HUES64 (cell line): Measurements from ENCODE around the gene TRPC4. TPM values are rescaled to one million over a fixed set of nuclear protein-coding genes. Genes with fewer than 3 reads are reported as not detected.

Source experiments
- H3K27ac ChIP-seq: 2 replicates; pipeline ENCODE4 v1.7.0; 2013; ENCODE audit warnings: low read depth, low read length, inconsistent platforms
- H3K27me3 ChIP-seq: 2 replicates; pipeline ENCODE4 v1.6.1; 2013; ENCODE audit warnings: mild to moderate bottlenecking, low read length; ENCODE audit not compliant: insufficient read depth
- H3K36me3 ChIP-seq: 2 replicates; pipeline ENCODE4 v1.6.1; 2013; ENCODE audit warnings: mild to moderate bottlenecking, low read length; ENCODE audit not compliant: insufficient read depth
- H3K4me1 ChIP-seq: 2 replicates; pipeline ENCODE4 v1.6.1; 2013; ENCODE audit warnings: mild to moderate bottlenecking, low read length, moderate library complexity; ENCODE audit not compliant: insufficient read depth
- H3K4me3 ChIP-seq: 2 replicates; pipeline ENCODE4 v1.5.1; 2013; ENCODE audit warnings: mild to moderate bottlenecking, low read length, moderate library complexity
- H3K9ac ChIP-seq: 2 replicates; pipeline ENCODE4 v1.6.1; 2013; ENCODE audit warnings: mild to moderate bottlenecking, low read depth, low read length
- H3K9me3 ChIP-seq: 2 replicates; pipeline ENCODE4 v1.6.1; 2013; ENCODE audit warnings: low read depth, low read length; ENCODE audit not compliant: insufficient read depth
- WGBS: fragments of 150-250, 120-280 bp; methylation state at CpG from one replicate; pipeline ENCODE4 v1.1.7; 2013; ENCODE audit warnings: missing lambda C conversion rate; 5-methylcytosine and 5-hydroxymethylcytosine counted together
- polyA plus RNA-seq, 2 experiments: library from polyadenylated mRNA; stranded (reverse); fragments of 50-300 nt; gene quantifications; one replicate each; pipeline ENCODE4 v1.2.3, GENCODE V29; 2013

The TRPC4 gene
- 6.4 TPM for polyA plus RNA-seq (2013, experiment 1 of 2)
- polyA plus RNA-seq (2013, experiment 2 of 2): 8.6 TPM

DNA sequence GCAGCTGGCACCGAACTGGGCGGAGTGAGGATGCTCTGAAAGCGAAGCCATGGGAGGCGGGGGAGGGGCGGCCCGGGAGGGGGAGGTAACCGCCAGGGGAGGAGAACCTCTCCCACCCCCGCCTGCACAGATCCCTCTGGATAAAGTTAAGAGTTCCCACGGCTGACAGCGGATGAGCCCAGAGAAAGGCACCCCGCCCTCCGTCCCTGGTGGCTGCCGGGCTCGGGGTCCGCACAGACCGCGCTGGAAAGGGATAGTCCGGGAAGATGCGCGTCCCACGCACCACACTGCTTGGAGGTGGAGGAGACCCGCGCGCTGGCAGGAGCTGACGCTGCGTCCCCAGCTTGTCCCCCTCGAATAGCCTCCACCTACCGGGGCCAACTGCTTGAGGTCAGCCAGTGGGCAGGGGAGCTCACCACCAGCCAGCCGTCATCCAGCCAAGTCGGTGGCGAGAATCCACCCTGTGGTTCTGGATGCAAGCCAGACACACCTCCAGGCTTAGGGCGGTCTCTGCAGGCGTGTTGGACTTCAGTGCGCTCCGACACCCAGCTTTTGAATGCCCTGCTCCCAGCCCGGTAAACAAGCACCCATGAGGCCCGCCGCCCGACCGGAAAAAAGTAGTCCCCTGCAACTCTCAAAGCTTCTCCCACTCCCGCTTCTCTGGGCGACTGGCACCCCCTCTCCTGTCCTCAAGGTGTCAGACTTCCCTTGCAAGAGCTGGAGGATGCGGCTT is at the start of gene TRPC4:
Gene TRPC4 (minus strand): TSS at position 17 of the 733 bp plus-strand sequence. CDS start 86,439 bp downstream, outside the sequence.
- H3K36me3 ChIP-seq: no peaks in the 10 kb centered on the region
- H3K4me3 ChIP-seq: peak within 1 kb of the TSS; percentile 86
- no peak within 1 kb of the TSS; the same call in 1 of the 2 replicates for H3K27ac ChIP-seq
- H3K9me3 ChIP-seq: no peaks in the 10 kb centered on the region
- H3K27me3 ChIP-seq: peaks cover 23% of the 10 kb centered on the region
- 2% methylated on average over 41 of the region's 43 CpGs for WGBS
- peaks cover 8% of the 10 kb centered on the region; the same call in 1 of the 2 replicates for H3K4me1 ChIP-seq
- H3K9ac ChIP-seq: peak within 1 kb of the TSS; percentile 79

DNA sequence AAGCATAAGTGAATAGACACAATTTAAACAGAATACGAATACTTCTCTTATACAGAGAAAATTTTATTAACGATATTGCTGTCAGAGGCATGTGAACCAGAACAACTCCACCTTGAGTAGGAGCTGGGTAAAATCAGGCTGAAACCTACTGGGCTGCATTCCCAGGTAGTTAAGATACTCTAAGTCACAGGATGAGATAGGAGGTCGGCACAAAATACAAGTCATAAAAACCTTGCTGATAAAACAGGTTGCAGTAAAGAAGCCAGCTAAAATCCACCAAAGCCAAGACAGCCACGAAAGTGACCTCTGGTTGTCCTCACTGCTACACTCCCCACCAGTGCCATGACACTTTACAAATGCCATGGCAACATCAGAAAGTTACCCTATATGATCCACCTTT is 49.2 kb upstream of the TRPC4 start:
- Histone ChIP-seq H3K9ac (no peak overlapping the region), H3K4me3 (0 out of 2 replicates have a peak overlapping the region, but pooled peaks have one; percentile 7), H3K36me3 (no peaks in the 10 kb centered on the region), H3K9me3 (peaks cover 20% of the 10 kb centered on the region), H3K4me1 (peaks cover 20% of the 10 kb centered on the region), H3K27ac (peak overlapping the region; percentile 27; the same call in 1 of the 2 replicates), H3K27me3 (no peaks in the 10 kb centered on the region)
- WGBS: 66% methylated on average over 3 of the region's 4 CpGs

DNA sequence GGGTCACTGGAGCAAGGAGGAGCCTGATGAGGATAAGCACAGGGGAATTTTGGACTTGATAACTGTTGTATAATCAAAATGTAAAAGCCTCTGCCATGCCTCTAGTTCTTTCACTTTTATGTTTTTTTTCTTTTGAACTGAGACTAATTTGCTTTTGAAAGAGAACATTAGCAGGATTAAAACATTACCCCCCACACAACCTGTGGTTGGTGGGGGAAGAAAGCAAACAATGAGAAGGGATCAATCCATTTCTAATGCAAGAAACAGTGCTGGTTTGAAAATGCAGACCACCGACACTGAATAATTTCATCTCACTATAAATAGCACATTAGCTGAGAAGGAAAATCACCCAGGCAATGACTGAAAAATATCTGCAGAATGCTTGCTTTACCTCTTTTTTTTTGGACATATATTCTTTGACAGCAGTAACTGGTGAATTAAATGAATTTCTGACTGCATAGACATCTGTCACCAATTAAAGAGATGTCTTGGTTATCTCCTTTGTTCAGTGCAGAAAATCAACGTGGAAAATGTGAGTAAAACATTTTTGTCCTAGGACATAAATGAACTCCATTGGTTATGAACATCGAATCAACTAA is 48.6 kb upstream of the TRPC4 start:
- 0 out of 2 replicates have a peak overlapping the region, but pooled peaks have one; percentile 7 for H3K4me3 ChIP-seq

DNA sequence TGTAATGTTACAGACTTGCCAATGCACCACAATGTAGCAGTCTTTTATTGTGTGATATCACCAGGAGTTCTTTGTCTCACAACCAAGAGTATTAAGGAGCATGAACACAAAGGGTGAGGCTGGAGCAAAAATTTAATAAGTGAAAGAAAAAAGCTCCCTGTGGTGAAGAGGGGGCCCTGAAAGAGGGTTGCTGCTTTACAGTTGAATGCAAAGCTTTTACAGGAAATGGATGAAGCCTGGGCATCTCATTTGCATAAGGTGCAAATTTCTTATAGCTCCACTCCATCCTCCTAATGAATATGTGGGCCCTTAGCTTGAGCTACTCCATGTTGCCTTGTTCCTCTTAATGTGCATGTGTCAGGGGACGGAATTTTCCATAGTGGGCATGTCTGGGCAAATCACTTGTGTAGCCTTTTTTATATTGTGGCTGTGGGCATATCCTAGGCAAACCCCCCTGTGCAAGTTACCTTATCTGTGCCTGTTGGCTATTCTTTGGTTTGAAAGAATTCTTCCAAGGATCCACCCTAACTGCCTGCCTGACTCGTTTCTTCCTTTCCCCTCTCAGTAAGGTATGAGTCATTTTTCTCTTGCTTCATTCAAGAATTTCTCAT is 45.3 kb upstream of the TRPC4 start:
- H3K9me3 ChIP-seq: peaks cover 20% of the 10 kb centered on the region
- peaks cover 20% of the 10 kb centered on the region for H3K4me1 ChIP-seq
- 76% methylated on average over 2 of the region's 2 CpGs for WGBS
- H3K36me3 ChIP-seq: no peaks in the 10 kb centered on the region
- H3K9ac ChIP-seq: no peak overlapping the region
- H3K27me3 ChIP-seq: no peaks in the 10 kb centered on the region
- peak overlapping the region; percentile 69; the same call in 1 of the 2 replicates for H3K27ac ChIP-seq
- H3K4me3 ChIP-seq: 0 out of 2 replicates have a peak overlapping the region, but pooled peaks have one; percentile 8

More for the DNA sequence above, 48.6 kb upstream of the TRPC4 start:
- Histone ChIP-seq H3K9ac (no peak overlapping the region), H3K36me3 (no peaks in the 10 kb centered on the region), H3K9me3 (peaks cover 20% of the 10 kb centered on the region), H3K27me3 (no peaks in the 10 kb centered on the region), H3K27ac (peak overlapping the region; percentile 27; the same call in 1 of the 2 replicates), H3K4me1 (peaks cover 20% of the 10 kb centered on the region)
- 56% methylated on average over 3 of the region's 3 CpGs for WGBS

DNA sequence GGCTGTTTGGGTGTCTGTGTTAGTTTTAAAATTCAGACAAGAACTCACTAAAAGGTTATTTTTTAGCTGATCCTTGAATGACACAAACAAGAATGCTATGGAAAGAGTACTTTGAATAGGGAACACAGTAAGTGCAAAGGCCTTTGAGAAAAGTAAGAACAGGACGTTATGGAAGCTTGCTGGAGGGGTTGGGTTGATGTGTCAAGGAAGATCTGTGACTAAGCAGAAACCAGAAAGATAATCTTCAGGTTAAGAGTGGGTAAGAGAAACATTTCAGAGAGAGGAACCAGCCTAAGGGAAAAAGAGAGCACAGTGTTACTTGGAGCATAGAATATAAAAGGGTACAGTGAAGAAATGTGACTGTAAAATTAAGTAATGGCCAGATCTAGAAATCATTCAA is 41.2 kb upstream of the TRPC4 start:
- Histone ChIP-seq H3K4me3 (no peak overlapping the region), H3K36me3 (no peaks in the 10 kb centered on the region), H3K9ac (no peak overlapping the region), H3K4me1 (no peaks in the 10 kb centered on the region), H3K9me3 (peaks cover 18% of the 10 kb centered on the region), H3K27ac (no peak overlapping the region), H3K27me3 (no peaks in the 10 kb centered on the region)
- WGBS: 80% methylated on average over 1 of the region's 1 CpG

DNA sequence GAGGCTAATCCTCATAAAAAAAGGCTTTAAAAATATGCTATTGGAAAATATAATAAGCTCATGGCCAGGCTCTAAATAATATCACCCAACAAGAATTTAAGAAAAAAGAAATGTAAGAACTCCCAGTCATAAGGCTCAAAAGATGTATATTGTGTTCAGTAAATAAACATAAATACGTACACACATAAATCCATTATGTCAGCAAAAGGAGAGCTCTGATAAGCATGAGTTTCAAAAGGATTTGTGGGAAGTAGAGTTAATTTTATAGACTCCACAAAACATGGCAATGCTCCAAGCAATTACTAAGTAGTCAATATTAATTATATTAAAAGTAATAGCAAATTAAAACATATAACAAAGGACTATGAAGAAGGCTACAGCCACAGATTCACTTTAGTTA is 37.3 kb upstream of the TRPC4 start:
- H3K9ac ChIP-seq: no peak overlapping the region
- H3K9me3 ChIP-seq: no peaks in the 10 kb centered on the region
- H3K36me3 ChIP-seq: no peaks in the 10 kb centered on the region
- WGBS: no CpG with 5 or more reads among the region's 1 CpG
- no peaks in the 10 kb centered on the region for H3K27me3 ChIP-seq
- no peak overlapping the region for H3K27ac ChIP-seq
- H3K4me3 ChIP-seq: no peak overlapping the region
- no peaks in the 10 kb centered on the region for H3K4me1 ChIP-seq

DNA sequence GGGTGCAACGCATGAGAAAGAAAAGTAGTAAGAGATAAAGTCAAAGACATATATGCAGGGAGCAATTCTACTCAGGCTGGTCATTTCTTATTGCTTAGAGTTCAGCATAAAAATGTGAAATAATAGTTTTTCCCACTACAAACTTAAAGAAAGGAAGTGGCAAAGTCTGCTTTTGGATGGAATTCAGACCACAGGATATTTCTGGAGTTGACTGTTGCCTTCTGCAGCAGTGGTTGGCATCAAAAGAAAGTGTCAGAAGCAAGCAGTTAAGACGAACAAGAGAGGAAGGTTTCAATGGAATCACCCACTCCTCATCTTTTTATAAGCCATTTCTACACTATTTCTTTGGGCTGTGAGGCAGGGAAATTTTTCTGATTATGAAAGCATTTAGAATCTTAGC is 36.2 kb upstream of the TRPC4 start:
- no peak overlapping the region for H3K4me3 ChIP-seq
- H3K27me3 ChIP-seq: no peaks in the 10 kb centered on the region
- no peaks in the 10 kb centered on the region for H3K4me1 ChIP-seq
- no peaks in the 10 kb centered on the region for H3K36me3 ChIP-seq
- H3K27ac ChIP-seq: no peak overlapping the region
- 100% methylated on average over 2 of the region's 2 CpGs for WGBS
- no peaks in the 10 kb centered on the region for H3K9me3 ChIP-seq
- no peak overlapping the region for H3K9ac ChIP-seq

DNA sequence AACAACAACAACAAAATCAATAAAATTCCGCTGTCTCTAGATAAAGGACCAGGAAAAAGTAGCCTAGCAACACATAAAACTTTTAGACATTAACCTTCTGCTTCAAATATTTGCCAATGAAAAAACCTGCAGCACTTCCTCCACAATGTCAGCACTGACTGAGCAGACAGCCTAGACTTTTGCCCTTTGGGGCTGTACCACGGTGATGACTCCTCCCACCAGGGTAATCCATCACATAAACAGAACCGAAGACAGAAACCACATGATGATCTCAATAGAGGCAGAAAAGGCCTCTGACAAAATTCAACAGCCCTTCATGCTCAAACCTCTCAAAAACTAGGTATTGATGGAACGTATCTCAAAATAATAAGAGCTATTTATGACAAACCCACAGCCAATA is 30.2 kb upstream of the TRPC4 start:
- 94% methylated on average over 4 of the region's 4 CpGs for WGBS

DNA sequence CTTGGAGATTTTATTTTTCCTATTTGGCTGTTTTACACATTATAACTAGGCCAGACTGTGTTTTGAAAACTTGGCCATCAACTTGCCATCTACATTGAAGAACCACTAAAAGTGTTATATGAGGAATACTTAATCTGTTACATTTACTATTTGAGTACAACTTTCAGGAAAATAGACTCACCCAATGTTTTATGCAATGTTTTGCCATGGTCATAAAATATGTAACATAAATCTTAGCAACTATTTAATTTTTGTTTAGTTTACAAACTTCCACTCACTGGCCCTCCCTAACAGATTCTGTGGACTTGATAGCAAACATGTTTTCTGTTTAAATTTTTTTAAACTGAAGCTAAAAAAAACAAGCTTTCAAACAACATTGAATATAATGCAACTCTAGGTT is 23.7 kb upstream of the TRPC4 start:
- no peaks in the 10 kb centered on the region for H3K27me3 ChIP-seq
- no peaks in the 10 kb centered on the region for H3K36me3 ChIP-seq
- no peaks in the 10 kb centered on the region for H3K4me1 ChIP-seq
- H3K9ac ChIP-seq: no peak overlapping the region
- no peak overlapping the region for H3K27ac ChIP-seq
- H3K9me3 ChIP-seq: no peaks in the 10 kb centered on the region
- no peak overlapping the region for H3K4me3 ChIP-seq

More for the DNA sequence above, 30.2 kb upstream of the TRPC4 start:
- H3K4me3 ChIP-seq: no peak overlapping the region
- H3K36me3 ChIP-seq: no peaks in the 10 kb centered on the region
- H3K9ac ChIP-seq: no peak overlapping the region
- H3K9me3 ChIP-seq: no peaks in the 10 kb centered on the region
- no peak overlapping the region for H3K27ac ChIP-seq
- no peaks in the 10 kb centered on the region for H3K27me3 ChIP-seq
- no peaks in the 10 kb centered on the region for H3K4me1 ChIP-seq

DNA sequence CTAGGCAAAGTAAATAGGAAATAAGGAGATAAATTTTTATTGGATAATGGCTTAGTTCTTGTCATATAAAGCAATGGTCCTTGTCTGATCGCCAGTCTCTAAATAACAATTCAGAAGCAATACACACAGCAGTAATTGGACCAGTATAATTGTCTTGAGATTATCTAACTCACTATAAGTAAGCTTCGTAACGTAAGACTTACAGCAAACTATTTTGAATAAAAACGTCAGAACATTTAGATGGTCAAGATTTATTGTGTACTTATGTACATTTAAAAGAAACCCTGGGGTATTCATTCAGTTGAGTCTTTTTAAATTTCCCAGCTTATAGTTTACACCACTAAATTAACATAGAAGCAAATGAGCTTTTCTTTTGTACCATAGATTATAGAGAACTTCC is 20.2 kb upstream of the TRPC4 start:
- Histone ChIP-seq H3K9ac (no peak overlapping the region), H3K4me1 (no peaks in the 10 kb centered on the region)

DNA sequence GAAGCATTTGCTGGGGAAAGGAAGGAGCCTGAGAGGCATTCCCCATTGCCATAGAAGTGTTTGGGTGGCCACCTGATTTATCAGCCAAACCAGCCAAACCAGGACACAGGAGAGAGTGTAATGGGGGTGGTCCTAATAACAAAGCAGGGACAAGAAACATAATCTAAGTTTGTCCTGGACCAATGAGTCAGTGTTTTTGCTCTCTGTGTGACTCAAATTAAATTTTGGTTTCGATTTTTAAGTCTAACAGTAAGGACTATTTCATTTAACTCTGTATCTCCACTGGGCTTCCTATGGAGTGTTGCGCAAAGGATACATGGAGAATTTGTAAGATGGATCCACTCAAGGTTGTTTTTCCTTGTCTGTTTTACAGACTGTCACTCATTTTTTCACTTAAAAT is 19.5 kb upstream of the TRPC4 start:
- no peak overlapping the region for H3K27ac ChIP-seq
- WGBS: 96% methylated on average over 2 of the region's 2 CpGs
- no peaks in the 10 kb centered on the region for H3K27me3 ChIP-seq
- H3K4me1 ChIP-seq: no peaks in the 10 kb centered on the region
- H3K9me3 ChIP-seq: no peaks in the 10 kb centered on the region
- no peak overlapping the region for H3K9ac ChIP-seq
- H3K4me3 ChIP-seq: no peak overlapping the region
- no peaks in the 10 kb centered on the region for H3K36me3 ChIP-seq

More for the DNA sequence above, 20.2 kb upstream of the TRPC4 start:
- H3K9me3 ChIP-seq: no peaks in the 10 kb centered on the region
- H3K27ac ChIP-seq: no peak overlapping the region
- H3K4me3 ChIP-seq: no peak overlapping the region
- no CpG with 5 or more reads among the region's 4 CpGs for WGBS
- H3K27me3 ChIP-seq: no peaks in the 10 kb centered on the region
- no peaks in the 10 kb centered on the region for H3K36me3 ChIP-seq
